Cardiac septum (tissue), 1 donor: ENCODE measurements around the gene REV3L. TPM values are rescaled to one million over a fixed set of nuclear protein-coding genes. Genes with fewer than 3 reads are reported as not detected.

Experiments
- DNase-seq: peaks from one replicate; pipeline ENCODE4 v3.0.0-alpha.2; 2020; ENCODE audit warnings: low spot score
- intact Hi-C: fragments of 100-400 bp; cut with DNase I; formaldehyde crosslinking; loops from one replicate; pipeline ENCODE4 v1.14.0; 2022
- total RNA-seq: library from RNA; stranded (reverse); fragmentation: NEBNext Ultra II Directional; extraction: Animal tissue kit (Norgen Biotek cat#: 25700); gene quantifications from one replicate; pipeline ENCODE4 v1.2.1, GENCODE V29; 2021
- donor health status: DM: no; HTN: no; CAD: no.

Gene REV3L
- total RNA-seq, 1 donor from 2014 or later = 17.8 TPM

DNA sequence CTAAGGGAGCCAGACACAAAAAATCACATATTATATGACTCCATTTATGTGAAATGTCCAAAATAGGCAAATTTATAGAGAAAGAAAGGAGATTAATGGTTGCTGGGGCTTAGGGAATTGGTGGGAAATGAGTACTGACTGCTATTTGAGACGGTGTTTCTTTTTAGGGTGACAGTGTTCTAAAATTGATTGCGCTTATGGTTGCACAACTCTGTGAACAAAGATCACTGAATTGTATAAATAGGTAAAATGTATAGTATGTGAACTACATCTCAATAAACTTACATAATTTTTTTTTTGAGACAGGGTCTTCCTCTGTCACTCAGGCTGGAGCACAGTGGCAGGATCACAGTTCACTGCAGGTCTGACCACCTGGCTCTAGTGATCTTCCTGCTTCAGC, 45.4 kb downstream of the REV3L start:
- intact Hi-C loops = no loop called here

DNA sequence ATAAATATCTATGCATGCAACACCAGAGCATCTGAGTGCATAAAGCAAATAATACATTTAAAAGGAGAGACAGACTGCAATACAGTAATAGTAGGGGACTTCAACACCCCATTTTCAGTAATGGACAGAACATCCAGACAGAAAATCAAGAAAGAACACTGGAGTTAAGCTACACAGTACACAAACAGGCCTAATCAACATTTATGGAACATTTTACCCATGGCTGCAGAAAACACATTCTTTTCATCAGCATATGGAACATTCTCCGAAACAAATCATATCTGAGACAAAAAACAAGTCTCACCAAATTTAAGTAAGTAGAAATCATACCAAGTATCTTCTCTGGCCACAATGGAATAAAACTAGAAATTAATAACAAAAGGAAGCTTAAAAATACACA, 50.5 kb downstream of the REV3L start:
- DNase-seq = no peak
- intact Hi-C loops = no loop called here

More for the DNA sequence above, 45.4 kb downstream of the REV3L start:
- no peak for DNase-seq

DNA sequence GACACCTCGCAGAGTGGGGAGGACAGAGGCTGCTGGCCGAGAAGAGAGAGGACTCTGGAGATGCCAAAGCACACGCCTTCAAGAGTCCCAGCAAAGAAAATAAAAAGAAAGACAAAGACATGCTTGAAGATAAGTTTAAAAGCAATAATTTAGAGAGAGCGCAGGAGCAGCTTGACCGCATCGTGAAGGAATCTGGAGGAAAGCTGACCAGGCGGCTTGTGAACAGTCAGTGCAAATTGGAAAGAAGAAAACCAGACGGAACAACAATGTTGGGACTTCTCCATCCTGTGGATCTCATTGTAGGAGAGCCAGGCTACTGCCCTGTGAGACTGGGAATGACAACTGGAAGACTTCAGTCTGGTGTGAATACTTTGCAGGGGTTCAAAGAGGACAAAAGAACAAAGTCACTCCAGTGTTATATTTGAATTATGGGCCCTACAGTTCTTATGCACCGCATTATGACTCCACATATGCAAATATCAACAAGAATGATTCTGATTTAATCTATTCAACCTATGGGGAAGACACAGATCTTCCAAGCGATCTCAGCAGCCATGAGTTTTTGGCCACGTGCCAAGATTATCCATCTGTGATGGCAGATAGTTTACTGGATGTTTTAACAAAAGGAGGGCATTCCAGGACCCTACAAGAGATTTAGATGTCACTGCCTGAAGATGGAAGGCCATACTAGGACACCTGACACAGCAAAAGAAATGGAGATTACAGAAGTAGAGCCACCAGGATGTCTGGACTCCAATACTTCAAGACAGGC, 52.2 kb downstream of the REV3L start:
- DNase-seq = no peak
- intact Hi-C loops = no loop called here

DNA sequence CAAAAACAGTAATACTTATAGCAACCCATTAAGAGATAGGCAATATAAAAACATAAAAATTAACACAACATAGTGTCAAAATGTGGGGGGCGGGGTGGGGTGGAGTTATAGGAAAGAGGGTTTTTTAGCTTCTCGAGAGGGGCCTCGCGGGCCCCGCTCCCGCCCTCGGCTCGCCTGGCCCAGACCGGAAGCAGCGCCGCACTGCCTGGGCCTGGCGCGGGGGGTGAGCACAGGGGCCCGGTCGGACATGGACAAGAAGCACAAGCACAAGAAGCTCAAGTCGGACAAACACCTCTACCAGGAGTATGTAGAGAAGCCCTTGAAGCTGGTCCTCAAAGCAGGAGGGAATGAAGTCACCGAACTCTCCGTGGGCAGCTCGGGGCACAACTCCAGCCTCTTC, 53.4 kb downstream of the REV3L start:
- DNase-seq = no peak
- intact Hi-C loops = no loop called here

DNA sequence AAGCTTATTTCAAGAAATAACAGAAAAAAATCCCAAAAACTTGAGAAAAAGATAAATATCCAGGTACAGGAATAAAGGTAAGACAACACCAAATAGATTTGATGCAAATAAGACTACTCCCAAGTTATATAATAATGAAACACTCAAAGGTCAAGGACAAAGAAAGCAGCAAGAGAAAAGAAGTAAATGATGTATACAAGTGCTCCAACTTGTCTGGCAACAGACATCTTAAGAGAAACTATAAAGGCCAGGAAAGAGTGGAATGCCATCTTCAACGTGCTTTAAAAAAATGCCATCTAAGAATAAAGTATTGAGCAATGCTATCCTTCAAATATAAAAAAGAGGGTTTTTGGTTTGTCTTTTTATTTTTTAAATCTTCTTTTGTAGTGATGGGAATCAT, 54.2 kb downstream of the REV3L start:
- no peak for DNase-seq
- intact Hi-C loops = no loop called here

DNA sequence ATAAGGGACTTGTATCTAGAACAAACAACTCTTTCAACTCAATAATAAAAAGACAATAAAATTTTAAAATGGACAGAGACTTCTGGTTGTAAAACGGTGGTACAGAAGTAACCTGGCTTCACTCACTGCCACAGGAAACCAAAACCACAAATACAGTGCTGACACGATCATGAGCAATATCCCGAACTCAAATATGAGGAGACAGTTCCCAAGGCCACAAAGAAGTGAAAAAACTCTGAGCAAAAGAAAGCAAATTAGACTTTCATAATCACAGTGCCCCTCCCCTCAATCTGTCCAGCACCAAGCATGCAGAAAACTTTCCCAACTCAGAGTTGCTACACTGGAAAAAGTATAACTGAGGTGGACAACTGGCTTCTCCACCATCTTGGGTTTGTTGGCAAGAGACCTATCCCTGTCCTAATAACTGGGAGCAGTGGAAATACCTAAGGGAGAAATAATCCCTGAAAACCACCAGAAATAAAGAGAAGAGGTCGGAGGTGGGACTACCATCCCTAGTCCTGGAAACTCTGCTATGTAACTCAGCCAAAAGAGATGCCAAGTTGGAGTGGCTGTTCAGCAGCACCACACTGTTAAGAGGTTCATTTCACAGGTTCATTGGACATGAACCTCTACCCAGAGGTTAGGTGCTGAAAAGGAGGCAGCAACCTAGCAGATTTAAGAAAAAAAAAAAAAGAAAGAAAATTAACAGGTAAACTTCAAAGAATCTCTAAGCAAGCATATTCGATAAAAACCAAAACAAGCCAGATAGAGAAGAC, 55.5 kb downstream of the REV3L start:
- no peak for DNase-seq
- intact Hi-C loops = no loop called here

DNA sequence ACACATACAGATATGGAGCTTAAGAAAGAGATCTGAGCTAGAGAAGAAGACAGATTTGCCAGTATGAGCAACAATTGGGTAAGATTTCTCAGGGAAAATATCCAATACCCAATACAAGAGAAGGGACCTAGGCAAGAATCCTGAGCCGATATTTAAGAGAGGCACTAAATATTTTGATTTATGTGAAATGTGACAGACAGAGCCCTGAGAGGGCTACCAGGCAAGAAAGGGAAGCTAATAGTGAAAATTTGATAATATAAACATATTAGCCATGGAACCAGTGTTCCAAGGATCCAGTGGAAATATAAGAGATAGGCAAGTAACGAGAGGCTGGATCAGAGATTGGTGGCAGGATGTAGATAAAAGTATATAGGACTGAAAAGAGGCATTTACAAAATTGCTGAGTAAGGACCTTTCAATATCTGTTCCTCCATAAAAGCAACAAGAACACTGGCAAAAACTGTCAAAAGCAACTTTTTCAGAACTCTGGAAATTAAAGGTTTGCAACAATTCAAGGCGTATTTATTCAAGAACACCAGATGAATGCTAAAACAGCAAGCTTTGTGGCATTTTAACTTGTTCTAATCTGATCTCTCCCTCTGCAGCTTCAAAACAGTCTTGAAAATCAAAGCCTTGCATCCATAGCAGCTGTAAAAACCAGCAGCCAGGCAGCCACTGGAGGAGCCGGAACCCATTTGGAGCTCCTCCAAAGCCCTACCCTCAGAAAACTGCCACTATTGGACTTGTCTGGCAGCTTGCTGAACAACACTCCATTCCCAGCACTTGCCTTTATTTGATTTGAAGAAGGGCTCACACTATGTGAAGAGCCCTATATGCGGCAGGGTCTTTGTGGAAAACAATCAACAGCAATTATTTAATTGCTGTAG, 58.8 kb downstream of the REV3L start:
- no peak for DNase-seq
- intact Hi-C loops = no loop called here

DNA sequence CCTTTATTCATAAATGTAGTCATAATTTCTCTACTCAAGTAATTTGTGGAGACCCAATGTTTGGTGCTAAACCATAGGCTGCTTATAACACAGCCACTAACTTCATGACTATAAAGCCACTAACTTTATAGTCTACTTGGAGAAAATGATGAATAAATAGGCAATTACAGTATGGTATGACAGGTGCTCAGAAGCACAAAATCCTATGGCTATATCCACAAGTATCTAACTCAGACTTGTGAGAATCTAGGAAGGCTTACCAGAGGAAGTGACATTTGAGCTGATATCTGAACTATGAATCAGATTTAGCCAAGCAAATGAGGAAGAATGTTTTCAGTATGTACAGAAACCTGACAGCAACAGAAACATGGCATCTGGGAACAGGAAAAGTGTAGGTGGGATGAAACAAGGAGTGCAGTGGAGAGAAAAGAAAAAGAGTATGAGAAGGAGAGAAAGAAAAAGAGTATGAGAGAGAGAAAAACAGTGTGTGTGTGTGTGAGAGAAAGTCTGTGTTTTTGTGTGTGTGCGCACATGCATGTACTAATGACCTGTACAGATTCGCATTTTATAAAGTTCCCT, 59.9 kb downstream of the REV3L start:
- intact Hi-C loops = no loop called here
- DNase-seq = no peak

DNA sequence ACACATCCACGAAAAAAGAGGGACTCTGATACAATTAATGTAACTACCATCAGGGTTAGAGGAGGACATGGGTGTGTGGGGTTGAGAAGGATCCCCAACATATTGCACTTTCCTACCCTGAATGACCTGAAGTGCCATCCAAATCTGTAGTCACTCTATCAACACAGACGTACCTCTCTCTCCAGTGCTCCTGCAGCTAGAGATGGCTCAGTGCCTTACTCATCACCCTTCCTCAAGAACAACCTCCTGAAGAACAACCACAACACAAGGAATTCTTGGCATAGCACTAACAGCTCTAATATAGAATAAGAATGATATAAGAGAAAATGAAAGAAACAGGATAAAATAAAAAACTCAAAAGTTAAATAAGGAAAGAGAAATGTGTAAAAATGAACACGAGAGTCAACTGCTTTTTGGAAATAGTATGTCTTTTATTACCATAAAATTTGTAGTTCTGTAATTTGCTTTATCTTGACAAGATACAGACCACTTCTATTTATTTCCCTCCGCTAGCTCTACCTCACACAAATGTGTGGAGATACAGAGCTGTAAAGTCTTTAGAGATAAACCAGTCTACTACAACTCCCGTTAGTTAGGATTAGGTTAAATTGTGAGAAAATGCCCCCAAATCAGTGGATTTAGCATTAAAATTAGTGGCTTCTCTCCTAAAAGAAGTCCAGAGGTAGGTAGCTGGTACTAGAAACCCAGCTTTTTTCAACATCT, 63.9 kb downstream of the REV3L start:
- no peak for DNase-seq
- intact Hi-C loops = no loop called here

DNA sequence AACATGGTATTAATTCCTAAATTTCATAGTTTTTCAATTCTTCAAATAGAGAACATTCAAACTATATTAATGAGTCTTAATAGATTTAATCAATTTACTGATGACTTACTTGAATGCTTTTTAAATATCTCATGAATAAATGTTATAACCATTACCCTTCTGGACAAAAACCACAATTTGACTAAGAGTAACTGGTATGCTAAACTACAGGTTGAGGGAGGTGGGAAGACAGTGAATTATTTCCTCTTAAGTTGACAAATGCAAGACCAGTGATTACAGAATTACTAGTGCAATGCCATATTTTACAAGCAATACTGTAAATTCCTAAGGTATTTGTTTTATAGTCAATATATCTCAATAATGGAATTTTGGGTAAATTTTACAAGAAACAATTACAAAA, 65.1 kb downstream of the REV3L start:
- intact Hi-C loops = no loop called here
- no peak for DNase-seq

DNA sequence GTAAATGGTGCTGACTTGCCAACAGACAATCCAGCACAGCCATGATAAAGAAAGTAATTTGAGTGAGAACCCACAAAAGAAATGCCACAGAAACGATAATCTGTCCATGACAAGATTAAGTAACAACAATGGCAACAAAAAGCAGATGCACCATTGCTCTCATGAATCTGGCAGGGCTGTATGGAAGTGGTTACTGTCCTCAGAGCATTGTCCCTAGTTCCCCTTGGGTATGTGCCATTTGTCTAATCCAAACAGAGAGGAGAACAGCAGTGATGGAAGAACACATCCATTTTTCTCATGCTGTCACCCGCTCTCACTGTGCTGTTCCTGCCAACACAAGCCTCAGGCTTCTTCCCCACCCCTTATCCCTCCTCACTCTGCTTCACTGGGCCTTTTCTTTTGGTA, 65.8 kb downstream of the REV3L start:
- DNase-seq = no peak
- intact Hi-C loops = no loop called here

DNA sequence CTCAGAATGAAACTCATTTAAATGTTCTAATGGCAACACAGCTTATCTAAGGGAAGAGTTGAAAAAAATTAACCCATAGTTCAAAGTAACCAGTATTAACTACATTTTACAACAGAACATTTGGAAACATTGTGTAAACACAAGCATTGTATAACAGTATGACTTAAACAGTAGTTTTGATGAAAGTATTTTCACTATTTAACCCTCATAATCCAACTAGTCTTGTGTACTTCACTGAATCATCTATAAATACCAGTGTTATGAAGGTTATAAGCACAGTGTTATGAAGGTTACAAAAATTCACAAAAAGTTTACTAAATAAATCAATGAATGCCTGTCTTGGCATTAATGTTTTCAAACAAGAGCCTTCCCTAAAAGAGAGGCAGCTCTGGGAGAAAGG, 66.5 kb downstream of the REV3L start:
- intact Hi-C loops = no loop called here
- no peak for DNase-seq

DNA sequence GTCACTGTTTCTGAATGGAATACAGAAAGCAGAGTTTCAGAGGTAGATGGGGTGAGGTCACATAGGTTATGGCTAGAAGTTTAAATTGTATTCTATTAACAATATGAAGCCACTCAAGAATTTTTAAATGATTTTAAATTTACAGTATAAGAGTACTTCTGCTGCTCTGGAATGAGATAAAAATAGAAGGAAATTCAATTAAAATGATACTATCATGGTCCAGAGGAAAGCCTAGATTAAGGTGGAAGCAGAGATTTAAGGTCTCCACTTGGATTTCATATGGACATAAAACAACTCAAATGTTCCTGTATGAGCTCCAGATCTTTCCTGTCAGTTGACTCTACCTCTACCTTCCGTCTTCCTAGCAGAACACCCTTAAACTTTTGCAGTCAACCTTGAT, 68.6 kb downstream of the REV3L start:
- DNase-seq = no peak
- intact Hi-C loops = no loop called here

DNA sequence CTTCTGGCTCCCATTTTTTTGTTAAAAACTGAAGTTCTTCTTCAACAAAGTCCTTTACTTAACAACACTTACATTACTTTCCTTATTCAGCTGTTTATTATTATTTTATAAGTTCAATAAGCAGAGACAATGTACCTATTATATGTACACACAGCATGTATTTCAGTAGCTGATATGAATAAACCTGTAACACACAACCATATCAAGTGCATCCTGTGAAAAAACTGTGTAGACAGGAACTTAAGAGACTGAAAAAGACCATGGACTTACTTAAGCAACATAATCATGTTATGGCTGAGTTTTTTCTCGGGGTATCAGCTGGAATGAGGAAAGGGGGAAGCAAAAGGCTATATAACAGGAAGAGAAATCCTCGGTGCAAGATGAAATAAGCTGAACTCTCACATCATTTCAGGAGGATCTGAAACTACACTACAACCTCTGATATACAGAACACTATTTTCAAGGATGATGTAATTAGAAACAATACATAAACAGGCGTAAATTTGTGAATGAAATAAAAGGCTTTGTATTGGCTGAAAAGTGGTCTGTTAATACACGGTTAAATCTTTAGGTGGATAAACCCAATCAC, 70.9 kb downstream of the REV3L start:
- intact Hi-C loops = no loop called here
- DNase-seq = no peak

DNA sequence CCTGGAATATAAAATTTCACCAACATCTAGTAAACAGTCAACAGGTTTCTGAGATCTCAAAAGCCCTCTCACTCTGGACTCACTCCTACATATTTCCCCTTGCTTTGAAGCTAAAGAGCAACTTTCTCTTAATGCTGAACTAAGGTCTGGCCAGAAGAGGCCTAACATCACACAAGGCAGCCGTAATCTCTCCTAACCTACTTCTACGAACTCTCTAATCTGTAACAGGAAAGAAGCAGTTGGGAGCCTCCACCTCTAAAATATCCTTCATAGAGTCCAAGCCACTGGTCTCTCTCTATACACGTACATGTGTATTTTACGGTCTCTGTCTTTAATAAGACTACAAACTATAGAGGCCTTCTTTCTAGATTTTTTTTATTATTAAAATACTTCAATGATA, 72.0 kb downstream of the REV3L start:
- DNase-seq = no peak

DNA sequence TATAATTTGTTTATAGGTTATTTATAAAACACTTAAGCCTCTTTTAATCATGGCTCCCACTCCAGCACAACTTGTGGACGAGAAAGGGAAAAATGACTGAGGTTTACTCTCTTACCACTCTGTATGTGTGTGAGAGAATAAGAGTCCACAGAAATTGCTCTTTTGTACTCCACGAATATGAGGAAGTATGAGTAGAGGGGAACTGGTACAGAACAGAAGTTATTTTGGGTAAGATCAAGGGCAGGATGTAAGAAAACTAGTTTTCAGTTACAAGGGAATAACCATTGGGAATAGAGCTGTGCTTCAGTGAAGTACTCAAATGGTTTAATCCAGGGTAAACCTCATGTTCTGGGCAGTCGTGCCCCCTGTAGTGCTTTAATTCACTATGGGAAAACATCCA, 72.6 kb downstream of the REV3L start:
- no peak for DNase-seq
- intact Hi-C loops = no loop called here

More for the DNA sequence above, 72.0 kb downstream of the REV3L start:
- intact Hi-C loops = no loop called here

DNA sequence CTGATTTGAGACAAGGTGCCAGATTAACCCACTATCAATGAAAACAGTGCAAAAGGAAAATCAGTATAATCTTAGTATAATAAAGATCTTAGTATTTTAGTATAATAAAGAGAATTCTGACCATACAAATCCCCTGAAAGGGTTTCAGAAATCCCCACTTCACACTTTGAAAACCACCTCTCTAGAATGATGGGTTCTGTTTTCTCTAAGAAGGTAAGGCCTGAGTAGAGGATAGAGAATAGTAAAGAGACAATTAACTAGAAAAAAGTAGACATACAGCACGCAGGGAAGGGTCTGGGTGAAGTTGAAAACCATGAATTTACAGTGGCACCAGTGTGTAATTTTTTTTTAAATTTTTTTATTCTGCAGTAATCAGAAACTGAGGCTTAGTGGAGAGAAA, 73.6 kb downstream of the REV3L start:
- intact Hi-C loops = no loop called here
- no peak for DNase-seq

DNA sequence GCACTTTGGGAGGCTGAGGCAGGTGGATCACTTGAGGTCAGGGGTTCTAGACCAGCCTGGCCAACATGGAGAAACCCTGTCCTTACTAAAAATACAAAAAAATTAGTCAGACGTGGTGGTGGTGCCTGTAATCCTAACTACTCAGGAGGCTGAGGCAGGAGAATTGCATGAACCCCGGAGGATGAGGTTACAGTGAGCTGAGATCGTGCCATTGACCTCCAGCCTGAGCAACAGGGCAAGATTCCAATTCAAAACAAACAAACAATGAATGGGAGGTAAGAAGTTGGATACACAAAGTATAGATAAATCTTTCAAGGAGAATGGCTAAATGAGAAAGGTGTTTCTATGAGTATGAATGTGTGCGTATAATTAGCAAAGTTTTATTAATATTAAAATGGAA, 75.3 kb downstream of the REV3L start:
- DNase-seq = no peak
- intact Hi-C loops = no loop called here

DNA sequence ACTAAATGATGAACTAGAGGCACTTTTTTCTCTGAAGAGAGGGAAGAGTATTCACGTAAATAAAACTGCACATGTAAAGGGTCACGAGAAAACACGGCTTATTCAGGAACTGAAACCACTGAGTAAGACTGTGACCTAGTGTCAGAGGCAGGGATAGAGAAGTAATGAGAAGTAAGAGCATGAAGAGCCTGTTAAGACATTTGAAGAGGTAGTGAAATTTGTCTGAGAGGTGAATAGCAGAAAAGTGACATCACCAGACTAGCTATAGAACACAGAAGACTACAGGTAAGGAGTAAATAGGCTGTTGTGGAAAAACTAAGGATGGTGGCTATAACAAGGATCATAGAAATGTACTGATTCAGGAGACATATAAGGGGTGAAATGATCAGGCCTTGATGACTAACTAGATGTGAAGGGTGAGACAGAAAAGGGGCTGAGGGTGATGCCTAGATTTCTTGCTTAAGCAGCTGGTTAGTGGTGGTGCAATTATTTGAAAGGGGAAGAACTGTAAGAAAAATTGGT, 76.8 kb downstream of the REV3L start:
- intact Hi-C loops = no loop called here

More for the DNA sequence above, 76.8 kb downstream of the REV3L start:
- DNase-seq = no peak
